ENCODE data around the gene BIRC3.

Gene BIRC3

GRCh38 chr11:102317099-102317767 is at the start of gene BIRC3:
Gene BIRC3 (plus strand): TSS chr11:102317484. CDS start chr11:102324510, 7,026 bp downstream.
- peak; percentile 92 for DNase-seq

GRCh38 chr11:102267609-102268008 is 49.7 kb upstream of the BIRC3 start:
- no peak for DNase-seq

- DNase-seq: peak; percentile 82
Measured at GRCh38 chr11:102268083-102268984, 49.0 kb upstream of the BIRC3 start.

DNA sequence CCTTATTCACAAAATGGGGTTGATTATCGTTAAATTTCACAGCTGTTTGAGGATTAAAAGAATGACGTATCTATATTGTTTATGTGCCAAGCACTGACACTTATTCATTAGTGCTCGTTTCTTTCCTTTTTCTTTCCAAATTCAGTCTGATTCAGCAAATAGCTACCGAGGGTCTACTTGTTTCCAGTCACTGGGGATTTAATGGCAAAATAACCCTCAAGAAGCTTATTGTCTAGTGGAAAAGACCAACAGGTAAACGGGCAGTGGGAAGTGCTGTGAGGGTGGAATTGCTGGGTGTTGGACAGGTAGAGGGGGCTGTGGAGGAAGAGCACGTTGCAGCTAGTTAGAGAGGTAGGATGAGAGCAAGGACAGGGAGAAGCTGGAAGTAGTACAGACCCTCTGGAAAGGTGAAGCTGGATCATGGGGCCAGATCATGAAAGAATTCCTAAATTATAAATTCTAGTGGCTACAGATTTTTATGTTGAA is 48.3 kb upstream of the BIRC3 start:
- DNase-seq: no peak

GRCh38 chr11:102269927-102270326 is 47.4 kb upstream of the BIRC3 start:
- DNase-seq: no peak

DNA sequence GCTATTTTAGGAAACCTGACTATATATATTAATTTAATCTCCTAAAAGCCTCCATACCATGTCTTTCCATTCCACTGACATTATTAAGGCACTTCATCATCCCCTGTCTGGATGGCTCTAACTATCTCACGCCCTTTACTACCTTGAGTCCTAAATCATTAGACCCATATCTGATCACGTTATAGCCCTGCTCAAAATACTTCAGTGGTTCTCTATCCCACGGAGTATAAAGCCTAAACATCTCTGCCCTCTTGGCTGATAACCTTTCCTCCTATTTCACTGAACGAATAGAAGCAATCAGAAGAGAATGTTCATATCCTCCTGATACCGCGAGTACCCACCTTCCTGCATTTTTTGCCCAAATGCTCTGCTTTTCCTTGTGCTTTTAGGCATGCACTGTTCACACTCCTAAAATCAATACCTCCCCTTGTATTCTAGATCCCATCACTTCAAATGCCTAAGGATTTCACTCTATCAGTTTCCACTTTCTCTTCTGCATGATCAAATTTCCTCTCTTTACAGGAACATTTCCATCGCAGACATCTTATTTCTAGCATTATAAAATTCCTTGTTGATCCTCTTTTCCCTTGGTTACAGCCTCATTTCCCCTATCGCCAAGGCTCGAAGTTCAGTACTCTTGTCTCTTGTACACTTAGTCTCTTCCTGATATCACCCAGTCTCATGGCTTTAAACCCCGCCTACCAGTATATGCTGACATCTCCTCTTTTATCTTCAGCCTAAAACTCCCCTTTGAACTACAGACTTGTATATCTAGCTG is 45.0 kb upstream of the BIRC3 start:
- no peak for DNase-seq

DNA sequence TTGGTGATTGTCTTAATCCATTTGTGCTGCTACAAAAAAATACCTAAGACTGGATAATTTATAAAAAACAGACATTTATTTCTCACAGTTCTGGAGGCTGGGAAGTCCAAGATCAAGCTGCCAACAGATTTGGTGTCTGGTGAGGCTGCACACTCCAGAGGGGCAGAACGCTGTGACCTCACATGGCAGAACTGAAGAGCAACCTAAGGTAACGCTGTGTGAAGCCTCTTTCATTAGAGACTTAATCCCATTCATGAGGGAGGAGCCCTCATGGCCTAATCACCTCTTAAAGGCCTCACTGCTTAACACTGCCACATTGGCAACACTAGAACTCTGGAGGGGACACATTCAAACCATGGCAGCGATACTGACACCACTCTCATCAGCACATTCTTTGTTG is 42.7 kb upstream of the BIRC3 start:
- no peak for DNase-seq

GRCh38 chr11:102276362-102276761 is 40.9 kb upstream of the BIRC3 start:
- DNase-seq: no peak

GRCh38 chr11:102276783-102277182 is 40.5 kb upstream of the BIRC3 start:
- no peak for DNase-seq

GRCh38 chr11:102279641-102280170 is 37.6 kb upstream of the BIRC3 start:
- no peak for DNase-seq

GRCh38 chr11:102280245-102280833 is 36.9 kb upstream of the BIRC3 start:
- DNase-seq: no peak

GRCh38 chr11:102283116-102283485 is 34.2 kb upstream of the BIRC3 start:
- DNase-seq: no peak

DNA sequence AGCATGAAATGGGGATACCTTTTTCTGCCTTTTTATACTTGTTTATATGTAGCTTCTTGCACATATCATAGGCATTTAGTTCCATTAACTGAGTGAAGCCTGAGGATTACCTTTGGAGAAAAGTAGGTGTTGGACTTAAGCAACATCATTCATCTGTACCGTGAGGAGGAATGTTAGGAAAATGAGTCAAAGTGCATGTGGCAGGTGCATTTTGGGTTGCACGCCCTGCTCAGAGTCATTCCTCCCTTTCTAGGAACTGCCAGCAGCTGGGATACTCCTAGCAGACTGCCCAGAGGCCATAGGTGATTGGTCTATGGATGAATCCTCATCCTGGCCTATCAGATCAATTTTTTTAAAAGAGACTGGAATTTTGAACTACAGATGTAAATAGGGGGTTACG is 33.3 kb upstream of the BIRC3 start:
- DNase-seq: no peak

DNA sequence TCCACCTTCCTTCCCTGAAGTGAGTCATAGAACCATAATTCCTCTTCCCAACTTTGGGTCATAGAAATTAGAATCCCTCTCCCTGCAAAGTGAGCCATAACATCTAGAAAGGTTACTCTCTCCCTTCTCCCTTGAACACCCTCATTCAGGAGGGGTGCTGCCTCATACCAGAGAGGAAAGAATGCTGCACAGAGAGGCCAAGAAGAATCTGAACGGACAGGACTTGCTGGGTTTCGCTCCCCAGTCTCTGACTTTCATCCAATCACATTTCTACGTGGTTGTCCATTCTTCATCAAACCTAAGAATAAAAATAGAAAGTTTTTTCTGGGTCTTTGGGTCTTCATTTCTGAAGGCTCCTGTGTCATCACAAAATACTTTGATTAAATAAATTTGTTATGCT is 31.0 kb upstream of the BIRC3 start:
- DNase-seq: no peak

DNA sequence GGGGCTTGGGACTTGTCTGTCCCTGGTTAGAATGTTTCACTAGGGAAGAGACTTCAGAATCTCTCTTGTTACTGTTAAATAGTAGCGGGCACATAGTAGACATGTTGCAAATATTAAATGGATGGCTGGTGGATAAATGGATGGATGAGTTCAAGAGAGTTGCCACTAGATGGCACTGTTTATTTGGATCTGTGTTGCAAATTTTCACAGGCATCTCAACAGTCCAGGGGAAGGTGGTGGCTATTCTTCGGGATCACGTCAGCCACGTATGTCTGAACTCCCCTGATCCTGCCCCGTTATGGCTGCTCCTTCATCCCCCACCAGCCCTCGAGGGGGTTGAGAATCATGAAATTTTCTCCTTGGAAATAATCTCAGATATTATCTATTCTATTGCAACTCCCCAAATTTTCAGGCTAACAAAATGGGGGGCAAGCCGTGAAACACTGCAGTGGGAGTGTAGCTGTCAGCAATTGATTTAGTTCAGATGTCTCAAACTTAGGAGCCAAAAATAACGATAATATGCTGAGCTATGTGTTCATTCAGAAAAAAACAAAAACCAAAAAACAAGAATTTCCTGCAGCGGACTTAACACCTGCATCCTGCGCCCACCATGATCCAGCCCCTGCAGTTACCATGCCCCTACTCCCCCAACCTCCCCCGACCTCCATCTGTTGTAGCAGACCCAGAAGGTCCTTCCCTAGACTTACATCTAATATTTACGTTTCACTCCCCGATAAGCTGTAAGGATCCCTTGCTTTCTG is 29.1 kb upstream of the BIRC3 start:
- peak; percentile 70 for DNase-seq

GRCh38 chr11:102288725-102289083 is 28.6 kb upstream of the BIRC3 start:
- DNase-seq: no peak

DNA sequence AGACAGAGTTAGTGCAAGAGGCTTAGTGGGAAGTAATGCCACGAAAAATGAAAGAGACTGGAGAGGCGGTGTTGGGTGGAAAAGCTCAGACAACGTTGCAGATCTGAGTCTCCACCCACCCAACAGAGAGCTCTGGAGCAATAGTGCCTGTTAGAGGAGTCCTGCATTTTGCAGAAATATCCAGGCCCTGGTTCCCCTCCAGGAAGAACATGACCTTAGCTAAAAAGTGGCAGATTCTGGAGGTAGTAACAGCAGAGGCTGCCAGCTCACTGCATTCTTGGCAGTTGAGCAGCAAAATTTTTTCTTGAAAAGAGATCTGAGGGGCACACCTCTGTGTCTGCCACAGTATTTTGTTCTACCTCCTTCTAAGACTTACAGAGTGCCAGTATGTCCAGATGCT is 27.7 kb upstream of the BIRC3 start:
- no peak for DNase-seq

GRCh38 chr11:102291831-102292230 is 25.5 kb upstream of the BIRC3 start:
- no peak for DNase-seq

DNA sequence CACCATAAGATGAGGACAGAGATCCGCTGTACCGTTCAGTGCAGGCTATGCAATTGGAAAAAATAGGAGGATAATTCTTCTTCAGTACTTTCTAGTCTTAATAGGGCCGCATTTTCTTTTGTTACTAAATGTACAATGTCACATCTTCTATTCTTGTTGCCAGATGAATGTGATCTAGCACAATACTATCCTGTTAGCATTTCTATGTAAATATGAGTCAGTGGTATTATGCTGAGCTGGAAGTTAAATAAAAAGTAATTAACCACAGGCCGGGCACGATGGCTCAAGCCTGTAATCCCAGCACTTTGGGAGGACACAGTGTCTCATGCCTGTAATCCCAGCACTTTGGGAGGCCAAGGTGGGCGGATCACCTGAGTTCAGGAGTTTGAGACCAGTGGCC is 24.4 kb upstream of the BIRC3 start:
- DNase-seq: no peak

DNA sequence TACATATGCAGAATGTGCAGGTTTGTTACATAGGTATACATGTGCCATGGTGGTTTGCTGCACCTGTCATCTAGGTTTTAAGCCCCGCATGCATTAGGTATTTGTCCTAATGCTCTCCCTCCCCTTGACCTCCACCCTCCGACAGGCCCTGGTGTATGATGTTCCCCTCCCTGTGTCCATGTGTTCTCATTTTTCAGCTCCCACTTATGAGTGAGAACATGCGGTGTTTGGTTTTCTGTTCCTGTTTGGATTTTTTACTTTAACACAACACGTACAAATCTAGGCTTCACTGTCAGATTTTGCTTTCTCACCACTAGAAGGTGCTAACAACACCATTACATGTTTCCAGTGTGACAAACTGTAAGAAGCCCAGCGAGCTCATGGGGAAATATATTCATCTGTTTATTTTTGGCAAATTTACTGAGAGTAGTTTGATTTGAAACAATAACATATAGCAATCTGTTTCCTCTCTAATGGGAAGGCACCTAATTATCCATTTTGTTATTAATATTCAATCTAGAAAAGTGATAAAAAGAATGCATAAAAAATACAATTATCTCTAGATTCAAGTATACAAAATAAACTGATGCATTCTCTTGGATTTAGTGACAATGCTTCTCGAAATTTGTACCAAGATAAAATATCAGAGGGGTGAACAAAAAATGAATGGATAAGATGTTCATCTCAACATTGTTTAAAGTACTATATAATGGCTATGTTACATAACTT is 23.2 kb upstream of the BIRC3 start:
- no peak for DNase-seq

DNA sequence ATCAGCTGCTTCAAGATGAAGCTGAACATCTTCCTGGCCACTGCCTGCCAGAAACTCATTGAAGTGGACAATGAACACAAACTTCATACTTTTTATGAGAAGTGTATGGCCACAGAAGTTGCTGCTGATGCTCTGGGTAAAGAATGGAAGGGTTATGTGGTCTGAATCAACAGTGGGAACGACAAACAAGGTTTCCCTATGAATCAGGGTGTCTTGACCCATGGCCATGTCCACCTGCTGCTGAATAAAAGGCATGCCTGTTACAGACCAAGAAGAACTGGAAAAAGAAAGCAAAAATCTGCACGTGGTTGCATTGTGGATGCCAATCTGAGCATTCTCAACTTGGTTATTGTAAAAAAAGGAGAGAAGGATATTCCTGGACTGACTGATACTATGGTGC is 22.2 kb upstream of the BIRC3 start:
- DNase-seq: no peak
